Stimulated activated CD4-positive, alpha-beta T cell treated with anti-CD3 and anti-CD28 coated beads, Interleukin-2, amount 100 ng/mL, for 24 hours (primary cell): ENCODE measurements around the gene HEMGN.

ENCODE experiments used
- DNase-seq, 2 donors: peaks; one replicate each; pipeline ENCODE4 v3.0.0-alpha.2; 2020

HEMGN gene

GRCh38 chr9:97928986-97929604 lies 8.9 kb downstream of the HEMGN start:
- DNase-seq: no peak

DNA sequence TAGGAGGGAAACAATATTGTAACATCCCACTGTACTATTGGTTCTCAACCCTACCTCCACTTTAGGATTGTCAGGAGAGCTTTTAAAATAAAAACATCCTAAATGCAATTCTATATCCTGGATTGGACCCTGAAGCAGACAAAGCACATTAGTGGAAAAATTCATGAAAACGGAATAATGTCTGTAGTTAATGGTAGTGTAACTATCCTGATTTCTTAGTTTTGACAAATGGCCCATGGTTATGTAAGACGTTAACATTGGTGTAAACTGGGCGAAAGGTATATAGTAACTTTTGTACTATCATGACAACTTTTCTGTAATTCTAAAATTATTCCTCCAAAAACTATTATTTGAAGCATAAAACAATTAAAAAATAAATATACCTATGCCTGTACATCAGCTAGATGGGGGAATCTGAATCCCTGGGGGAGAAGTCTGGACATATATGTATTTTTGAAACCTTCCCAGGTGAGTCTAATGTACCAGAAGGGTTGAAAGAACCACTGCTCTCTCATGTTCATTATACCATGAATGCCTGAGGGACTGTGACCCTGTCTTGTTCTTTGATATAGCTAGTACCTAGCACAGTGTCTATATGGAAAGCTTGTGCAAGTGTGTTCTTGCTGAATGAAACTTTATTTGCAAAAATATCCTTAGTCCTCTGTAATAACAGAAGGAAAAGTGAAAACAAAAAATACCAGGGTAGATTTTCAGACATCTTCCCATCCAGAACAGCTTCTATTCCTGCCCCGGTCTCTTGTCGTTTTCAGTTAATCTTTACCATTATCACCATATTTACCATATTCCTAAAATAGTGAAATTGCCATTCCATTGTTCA lies 12.3 kb downstream of the HEMGN start:
- no peak for DNase-seq

DNA sequence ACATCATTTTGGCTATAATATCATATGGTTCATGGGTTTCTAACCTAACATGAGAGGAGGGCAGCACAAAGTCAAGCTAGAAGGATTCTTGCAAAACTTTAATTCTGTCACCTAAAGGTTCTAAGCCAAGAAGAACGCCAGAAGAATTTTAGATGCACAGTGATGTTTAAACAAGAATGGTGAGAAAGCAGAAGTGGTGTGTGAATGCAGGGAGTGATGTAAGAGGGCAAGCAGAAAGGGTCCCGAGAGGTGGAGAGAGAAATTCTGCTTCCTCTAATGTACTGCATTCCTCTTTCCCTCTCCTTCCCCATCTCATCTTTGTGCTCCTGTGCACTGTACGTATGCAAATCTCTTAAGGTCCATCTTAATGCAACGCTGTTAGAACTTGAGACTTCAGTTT lies 13.6 kb downstream of the HEMGN start:
- no peak for DNase-seq

GRCh38 chr9:97923529-97924108 lies 14.4 kb downstream of the HEMGN start:
- peak; percentile 73 to 77 for DNase-seq

DNA sequence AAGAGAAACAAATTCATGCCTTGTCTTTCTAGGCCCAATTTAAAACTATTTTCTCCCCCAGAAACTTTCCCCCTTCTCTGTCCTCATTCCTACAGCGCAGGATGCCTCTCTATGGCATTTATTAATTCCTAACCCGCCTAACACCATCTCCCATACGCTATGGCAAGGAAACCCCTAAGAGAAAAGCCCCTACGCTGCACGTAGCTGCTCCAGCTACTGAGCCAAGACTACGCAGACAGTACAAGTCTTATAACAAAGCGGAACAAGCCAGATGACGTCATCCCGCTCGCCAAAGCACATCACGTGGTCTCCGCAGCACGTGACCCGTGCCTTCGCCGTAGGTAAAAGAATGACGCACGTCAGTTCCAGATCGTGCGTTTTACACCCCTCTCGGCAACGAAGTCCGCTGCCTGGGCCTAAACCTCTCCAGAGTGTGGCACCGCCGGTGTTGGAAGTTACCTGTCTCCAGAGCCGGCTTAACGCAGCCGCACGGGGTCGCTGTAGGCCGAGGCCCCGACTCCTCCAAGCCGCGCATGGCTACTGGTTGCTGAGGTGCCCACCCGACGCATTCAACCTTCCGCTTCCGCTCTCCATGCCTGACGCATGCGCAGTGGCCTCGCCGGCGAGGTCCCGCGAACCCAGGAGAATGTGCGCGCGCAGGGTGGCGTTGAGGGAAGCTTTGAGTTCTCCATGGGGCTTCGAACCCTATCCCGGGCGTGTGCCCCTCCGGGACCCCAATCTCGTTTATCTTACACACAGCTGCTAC lies 15.8 kb downstream of the HEMGN start, which contains the start of gene TRMO:
TSS of gene TRMO (minus strand) at position 542 of the 766 bp plus-strand sequence. CDS start at position 535, 7 bp downstream.
- peak; percentile 98 for DNase-seq

DNA sequence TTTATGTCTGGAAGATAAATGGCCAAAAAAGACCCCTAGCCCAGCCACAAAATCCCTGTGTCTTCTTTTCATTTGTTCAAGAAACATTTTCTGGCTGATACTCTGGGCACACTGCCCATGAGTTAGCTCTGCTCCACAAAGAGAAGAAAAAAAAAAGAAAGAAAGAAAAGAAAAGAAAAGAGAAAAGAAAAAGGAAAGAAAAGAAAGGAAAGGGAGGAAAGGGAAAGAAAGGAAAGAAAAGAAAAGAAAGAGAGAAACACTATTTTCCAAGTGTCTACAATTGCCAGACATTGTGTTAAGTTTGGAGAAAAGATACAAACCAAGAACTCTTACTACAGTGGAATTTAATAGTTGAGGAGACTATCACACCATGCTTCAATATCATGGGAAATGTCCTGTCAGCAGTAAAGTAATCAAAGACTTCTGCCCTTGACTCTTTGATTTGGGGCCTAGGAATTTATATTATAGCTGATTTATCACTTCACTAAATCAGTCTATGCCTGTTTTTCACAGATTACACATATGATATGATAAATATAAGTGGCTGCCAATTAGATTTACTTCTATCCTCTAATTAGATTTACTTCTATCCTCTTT lies 18.7 kb downstream of the HEMGN start:
- no peak for DNase-seq

- no peak for DNase-seq
Observed at GRCh38 chr9:97918611-97919010, 19.4 kb downstream of the HEMGN start.

DNA sequence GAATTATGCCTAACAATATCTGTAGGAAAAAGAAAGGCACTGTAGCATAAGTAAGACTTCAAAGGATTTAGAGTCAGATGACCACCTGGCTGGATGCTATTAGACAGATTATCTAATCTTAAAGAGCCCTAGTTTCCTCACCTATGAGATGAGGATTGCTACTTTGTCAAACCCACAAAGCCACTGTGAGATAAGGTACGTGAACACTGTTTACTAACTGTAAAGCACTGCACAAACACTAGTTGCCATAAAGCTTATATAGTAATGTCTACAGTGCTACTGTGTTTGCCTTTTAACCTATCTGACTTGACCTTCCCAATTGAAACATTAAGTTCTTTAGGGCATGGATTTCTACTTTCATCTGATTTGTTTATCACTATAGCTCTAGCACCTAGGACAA lies 26.0 kb downstream of the HEMGN start:
- DNase-seq: no peak

- no peak for DNase-seq
Observed at GRCh38 chr9:97911528-97911927, 26.4 kb downstream of the HEMGN start.

DNA sequence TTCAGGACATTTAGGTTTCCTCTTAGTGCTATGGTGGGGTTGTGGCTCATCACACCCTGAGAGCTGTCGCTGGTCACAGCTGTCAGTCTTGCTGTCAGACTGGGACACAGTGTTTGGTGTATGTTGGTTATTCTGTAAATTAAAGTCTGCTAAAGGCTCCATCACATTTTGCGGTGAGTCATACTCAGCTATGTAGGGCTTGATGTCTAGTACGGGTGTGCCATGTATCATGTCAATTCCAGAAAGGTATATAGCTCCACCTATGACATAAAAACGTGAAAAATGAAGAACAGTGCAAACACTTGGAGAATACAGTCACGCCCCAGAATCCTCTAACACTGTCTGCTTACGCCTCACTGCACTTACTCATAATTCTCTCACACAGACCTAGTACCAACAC lies 27.6 kb downstream of the HEMGN start:
- no peak for DNase-seq

- no peak for DNase-seq
Observed at GRCh38 chr9:97908705-97909104, 29.3 kb downstream of the HEMGN start.

- DNase-seq: no peak
Observed at GRCh38 chr9:97907632-97908031, 30.3 kb downstream of the HEMGN start.

- DNase-seq: no peak
Observed at GRCh38 chr9:97907046-97907445, 30.9 kb downstream of the HEMGN start.

DNA sequence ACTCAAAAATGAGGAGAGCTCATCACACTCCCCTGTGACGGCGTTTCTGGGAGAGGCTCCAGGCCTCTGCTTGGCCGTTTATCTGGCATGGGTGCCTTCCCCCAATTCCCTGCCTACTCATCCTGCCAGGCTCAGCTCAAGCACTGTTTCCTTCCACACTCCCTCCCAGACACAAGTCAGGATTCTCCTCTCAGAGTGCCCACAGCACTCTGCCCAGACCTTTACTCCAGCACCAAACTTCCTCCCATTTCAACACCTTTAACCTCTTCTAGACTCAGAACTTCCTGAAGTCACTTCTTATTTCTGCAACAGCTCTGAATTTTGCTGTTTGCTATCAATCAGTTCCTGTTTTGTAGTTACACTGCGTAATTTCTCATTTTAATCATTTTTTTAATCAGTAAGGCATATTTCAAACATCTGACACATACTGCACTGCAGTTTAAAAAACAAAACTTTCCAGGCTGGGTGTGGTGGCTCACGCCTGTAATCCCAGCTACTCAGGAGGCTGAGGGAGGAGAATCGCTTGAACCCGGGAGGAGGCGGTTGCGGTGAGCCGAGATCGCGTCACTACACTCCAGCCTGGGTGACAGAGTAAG lies 31.6 kb downstream of the HEMGN start:
- peak in 1 of 2 donors; percentile 44 for DNase-seq

DNA sequence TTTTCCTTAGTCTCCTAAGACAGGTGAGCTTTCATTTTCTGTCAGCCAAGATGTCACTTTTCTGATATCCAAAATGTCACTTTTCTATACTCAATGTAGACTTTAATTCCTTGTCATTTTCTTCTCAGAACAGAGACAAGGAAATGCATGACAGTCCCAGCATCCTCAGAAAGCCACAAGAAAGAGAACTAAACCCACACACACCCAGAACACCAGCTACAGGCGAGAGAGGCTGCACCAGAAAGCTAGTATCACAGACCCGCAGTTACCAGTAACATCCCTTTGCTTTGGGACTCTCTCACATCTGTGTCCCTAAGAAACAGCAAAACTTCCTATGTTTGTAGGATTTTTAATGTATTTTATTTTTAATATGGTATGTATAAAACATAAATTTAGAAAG lies 32.7 kb downstream of the HEMGN start:
- DNase-seq: peak; percentile 34 to 47

- peak in 1 of 2 donors; percentile 50 for DNase-seq
Observed at GRCh38 chr9:97904725-97905124, 33.2 kb downstream of the HEMGN start.

DNA sequence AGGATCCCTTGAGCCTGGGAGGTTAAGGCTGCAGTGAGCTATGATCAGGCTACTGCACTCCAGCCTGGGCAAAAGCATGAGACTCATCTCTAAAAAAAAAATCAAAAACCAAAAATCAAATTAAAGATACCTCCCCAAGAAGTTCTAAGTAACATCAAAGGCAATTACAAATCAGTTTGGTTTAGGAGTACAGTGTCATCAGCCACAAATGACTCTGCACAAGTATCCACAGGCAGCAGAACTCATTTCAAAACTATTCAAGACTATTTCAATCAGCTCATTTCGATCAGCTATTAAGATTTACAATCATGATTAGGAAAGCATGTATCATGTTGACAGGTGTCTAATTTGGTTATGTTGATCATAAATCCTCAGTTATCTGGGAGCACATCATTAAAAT lies 34.8 kb downstream of the HEMGN start:
- no peak for DNase-seq

DNA sequence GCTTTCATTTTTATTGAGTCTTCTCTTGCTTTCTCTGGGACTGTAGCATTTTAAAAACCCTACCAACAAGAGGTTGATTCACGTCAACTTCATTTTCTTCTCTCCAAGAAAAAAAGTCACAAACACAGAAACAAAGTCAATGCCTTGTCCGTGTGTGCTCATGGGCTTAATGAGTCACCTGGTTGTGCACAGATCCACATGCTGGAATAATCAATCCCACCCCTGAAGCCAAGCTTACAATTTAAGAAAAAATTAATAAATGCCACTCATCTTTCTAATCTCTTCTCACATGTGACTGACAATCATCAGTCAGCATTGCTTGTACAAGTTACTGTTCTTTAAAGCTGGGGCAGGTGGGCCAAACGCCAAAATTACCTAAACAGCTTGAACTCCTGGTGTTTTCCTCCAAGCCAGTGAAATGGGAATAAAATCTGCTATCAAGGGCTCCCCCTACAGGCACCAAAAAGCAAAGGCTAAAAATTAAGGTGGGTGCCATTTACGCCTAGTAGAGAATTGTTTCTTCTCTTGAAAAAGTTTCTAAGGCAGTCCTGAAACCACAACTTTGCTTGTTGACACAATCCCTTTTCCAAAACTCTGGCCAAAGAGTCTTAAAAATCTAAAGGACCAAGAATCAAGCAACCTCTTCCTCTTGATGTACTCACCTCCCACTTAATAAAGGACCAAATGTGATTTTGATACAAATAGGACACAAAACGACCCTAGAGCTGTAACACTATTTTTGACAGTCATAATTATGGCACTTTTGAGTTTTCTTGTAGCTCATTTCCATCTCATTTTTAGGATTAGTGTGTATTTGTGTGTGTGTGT lies 37.0 kb downstream of the HEMGN start:
- no peak for DNase-seq

GRCh38 chr9:97900103-97900737 lies 37.8 kb downstream of the HEMGN start:
- no peak for DNase-seq

DNA sequence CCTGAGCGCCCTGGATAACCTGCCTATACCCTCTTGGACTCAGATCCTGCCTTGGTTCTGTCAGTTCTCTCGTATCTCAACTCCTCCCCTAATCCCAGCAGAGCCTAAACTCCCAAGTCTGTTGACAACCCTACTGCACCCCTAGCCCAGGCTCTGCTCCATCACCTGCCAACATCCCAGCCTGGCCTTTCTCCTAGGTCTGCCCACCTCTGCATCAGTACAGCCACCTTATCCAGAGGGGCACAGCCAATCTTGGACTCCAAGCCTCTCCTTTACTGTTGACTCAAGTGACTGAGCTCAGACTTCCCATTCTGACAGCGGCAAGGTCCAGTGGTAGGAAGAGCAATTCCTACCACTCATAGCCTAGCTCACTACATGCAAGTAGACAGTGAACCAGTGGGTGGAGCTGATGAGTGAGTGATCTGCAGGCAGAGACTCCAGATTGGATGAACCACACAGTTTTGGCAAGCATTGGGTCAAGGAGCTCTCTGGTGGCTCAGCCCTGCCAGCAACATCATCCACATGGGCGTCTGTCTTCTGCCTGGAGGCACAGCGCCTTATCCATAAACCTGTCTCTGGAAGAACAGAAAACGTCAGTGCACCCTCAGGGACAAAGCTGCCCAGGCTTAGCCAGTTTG lies 42.2 kb downstream of the HEMGN start:
- peak in 1 of 2 donors; percentile 13 for DNase-seq
